HG02870 (cell line): ENCODE results near the gene LCTL.

Experiments
- ATAC-seq: cut with Tn5 transposase; IDR thresholded peaks from one replicate; pipeline ENCODE4 v1.9.1; 2021; ENCODE audit warnings: mild to moderate bottlenecking, moderate library complexity; ENCODE audit not compliant: unreplicated experiment

LCTL gene, protein sequence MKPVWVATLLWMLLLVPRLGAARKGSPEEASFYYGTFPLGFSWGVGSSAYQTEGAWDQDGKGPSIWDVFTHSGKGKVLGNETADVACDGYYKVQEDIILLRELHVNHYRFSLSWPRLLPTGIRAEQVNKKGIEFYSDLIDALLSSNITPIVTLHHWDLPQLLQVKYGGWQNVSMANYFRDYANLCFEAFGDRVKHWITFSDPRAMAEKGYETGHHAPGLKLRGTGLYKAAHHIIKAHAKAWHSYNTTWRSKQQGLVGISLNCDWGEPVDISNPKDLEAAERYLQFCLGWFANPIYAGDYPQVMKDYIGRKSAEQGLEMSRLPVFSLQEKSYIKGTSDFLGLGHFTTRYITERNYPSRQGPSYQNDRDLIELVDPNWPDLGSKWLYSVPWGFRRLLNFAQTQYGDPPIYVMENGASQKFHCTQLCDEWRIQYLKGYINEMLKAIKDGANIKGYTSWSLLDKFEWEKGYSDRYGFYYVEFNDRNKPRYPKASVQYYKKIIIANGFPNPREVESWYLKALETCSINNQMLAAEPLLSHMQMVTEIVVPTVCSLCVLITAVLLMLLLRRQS

DNA sequence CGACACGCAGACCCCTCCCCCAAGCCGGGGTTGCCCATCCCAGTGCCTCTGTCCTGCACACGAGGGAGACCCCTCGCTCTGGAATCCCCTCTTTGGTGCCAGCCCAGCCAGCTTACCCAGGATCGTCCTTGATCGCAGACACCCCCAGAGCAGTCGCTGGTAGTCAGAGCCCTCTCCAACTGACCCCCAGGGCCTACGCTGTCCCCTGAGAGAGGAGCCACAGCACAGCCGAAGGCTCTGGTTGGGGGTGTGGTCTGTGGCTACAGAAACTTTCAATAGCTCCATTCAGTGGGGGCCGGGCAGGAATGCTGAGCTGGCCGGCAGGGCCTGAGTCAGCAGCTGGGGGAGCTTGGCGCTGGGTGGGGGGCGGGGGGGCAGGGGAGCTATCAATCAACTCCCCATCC is at the start of gene LCTL:
Gene LCTL (minus strand): TSS at position 258 of the 404 bp plus-strand sequence. CDS start 633 bp downstream, outside the sequence.
- no peak for ATAC-seq

DNA sequence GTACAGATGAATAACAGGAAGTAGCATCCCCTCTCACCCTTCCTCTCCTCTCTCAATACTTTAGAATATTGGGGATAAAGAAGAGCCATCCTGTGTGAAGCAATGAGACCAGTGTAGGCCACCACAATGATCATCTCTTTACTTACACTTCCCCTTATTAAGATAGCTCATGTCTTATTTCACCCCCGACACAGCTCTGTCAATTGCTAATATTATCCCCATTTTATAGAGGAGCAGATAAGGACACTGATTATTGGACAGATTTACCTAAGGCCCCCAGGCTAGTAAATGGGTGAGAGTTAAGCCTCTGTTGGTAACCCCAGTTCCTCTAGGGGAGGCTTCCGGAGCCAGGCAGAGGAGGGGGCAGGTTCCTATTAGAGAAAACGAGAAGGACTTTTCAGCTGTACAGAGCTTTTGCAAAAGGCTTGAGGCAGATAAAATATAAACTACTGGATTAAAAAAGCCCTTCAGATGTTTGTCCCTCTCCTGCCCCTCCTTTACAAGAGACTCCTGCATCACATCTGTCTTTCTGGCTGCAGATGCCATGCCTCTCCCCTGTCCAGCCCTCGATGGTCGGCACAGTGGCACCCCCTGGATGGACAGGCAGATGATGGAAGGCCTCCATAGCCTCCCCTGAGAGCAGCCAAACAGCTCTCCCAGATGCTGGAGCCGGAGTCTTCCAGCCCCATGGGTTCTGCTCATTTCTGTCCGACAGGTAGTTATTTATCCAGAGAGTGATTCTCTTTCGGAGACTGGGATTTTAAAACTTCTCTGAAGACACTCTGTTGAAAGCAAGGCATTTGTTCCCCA is 49.4 kb upstream of the LCTL start:
- no peak for ATAC-seq

DNA sequence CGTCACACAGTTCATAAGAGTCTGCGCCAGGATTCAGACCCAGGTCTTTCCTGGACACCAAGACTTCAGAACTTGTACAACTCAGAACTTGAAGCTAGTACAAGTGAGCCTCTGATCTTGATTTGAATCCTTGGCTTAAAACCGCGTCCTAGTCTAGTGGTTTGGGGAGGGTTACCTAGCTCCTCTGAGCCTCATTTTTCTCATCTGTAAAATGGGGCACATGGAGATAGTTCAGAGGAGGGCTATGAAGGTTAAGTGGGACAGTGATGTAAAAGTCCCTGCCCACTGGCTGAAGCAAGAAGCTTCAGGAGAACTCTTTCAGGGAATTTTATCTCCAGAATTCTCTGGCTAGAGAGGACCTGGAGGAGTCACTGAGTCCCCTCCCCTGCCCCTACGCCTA is 48.7 kb upstream of the LCTL start:
- no peak for ATAC-seq

DNA sequence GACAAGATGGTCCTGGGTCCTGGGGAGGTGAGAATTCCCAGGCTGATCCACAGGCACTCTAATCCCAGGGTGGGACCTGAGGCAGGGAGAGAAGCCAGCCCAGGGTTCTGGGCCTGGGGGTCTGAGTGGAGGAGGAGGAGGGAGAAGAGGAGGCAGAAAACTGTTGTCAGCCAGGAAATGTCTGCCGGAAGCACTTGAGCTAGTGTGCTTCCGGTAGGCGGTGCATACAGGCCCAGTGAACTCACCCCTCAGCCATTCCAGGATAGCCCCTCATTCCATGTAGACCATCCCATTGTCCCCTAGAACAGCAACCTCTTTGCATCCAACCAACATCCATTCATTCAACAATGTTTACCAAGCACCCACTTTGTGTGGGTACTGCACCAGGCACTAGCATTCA is 47.9 kb upstream of the LCTL start:
- no peak for ATAC-seq

DNA sequence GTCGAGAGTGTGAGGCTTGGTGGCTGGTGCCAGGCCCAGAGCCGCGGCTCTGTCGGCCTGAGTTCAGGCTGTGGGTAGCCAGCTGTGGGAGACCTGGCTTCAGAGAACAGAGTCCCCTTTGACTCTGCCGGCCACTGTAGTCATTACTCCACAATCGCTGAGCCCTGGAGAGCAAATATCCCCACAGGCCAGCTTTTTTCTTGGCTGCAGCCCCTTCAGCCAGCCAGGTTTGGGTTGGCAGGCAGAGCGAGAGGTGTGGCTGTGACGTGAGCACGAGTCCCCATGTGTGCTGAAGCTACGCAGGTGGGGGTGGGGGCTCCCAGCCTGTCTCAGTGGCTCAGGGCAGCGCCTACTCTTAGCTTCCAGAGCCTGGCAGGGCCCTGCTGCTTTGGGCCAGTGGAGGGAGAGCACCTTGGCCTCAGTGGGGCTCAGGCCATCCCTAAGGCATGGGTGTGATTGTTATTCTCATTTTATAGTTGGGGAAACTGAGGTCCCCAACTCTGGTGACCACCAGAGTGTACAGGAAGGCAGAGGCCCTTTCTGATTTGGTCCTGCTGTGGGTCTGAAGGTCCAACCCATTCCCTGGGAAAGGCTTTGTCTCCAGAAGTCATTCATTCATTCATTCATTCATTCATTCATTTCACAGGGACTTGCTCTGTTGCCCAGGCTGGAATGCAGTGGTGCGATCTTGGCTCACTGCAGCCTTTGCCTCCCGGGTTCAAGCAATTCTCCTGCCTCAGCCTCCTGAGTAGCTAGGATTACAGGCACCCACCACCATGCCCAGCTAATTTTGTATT is 45.7 kb upstream of the LCTL start:
- ATAC-seq: no peak

DNA sequence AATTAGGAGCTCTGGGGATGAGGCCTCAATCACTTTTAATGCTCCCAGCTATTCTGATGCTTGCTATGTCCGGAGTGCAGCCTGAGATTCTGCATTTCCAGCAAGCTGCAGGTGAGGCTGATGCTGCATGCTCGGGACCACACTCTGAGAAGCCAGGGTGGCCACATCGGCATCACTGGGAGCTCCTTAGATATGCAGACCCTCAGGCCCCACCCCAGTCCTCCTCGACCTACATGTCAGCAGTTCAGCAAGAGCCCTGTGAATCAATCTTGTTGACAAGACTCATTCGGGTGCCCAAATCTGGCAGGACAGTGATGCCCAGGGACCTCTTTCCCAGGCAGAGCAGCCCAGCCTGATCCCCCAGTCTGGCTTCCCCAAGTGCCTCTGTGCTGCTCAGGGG is 44.1 kb upstream of the LCTL start:
- ATAC-seq: no peak

DNA sequence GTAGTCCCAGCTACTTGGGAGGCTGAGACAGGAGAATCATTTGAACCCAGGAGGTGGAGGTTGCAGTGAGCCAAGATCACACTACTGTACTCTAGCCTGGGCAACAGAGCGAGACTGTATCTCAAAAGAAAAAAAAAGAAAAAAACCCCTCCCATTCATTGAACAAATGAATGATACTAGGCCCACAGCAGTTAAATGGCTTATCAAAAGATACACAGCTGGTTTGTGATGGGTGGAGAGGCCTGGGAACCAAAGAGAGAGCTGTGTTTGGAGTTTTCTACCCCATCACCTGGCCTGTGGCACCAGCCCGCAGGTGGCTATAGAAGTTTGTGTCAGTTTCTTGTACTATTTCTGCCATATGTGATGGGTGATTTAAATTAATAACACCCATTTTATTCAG is 43.1 kb upstream of the LCTL start:
- ATAC-seq: no peak

DNA sequence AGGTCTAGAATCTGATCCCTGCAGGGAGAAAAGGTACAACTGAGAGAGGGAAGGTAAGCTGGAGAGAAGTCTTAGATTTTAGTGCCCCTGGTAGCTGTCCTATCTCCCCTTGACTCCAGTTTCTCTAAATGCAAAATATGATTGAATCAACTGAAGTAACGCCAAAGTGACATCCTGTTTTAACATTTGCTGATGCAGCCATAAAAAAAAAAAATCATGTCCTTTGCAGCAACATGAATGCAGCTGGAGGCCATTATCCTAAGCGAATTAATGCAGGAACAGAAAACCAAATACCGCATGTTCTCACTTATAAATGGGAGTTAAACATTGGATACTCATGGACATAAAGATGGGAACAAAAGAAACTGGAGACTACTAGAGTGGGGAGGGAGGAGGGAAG is 42.4 kb upstream of the LCTL start:
- no peak for ATAC-seq

DNA sequence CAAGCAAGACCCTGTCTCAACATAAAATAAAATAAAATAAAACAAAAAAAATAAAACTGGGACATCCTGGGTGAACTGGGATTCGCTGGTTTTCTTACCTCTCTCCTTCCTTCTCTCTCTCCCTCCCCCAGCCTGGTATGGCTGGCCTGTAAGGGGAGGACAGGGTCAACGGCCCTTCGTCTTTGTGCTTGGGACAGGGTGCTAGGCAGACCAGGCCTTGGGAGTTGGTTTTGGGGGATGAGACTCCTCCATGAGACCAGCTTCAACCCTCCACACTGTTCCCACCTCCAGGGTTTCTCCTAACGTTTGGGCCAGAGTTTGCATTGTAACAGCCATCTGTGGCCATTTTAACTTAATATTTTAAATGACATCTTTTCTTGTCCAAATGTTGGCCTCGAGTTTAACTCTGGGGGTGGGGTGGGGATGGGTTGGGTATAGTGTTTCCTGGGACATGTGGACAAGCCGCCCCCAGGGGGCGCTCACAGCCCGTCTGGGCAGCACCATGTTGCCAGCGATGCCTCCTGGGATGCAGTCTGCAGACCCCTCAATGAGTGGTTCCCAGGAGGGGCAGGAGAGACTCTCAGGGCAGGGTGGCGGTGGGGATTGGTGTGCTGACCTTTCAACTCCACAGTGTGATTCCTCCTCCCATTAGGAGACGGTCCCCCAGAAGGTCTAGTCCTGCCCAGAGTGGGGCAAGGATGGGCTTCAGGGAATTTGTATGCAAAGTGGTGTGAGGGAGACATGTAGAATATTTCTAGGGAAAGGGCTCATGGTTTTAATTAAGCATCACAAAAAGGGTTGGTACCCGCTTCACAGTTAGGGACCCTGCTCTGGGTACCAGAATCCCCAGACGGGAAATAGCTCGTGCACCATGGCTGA is 37.7 kb upstream of the LCTL start:
- ATAC-seq: no peak

DNA sequence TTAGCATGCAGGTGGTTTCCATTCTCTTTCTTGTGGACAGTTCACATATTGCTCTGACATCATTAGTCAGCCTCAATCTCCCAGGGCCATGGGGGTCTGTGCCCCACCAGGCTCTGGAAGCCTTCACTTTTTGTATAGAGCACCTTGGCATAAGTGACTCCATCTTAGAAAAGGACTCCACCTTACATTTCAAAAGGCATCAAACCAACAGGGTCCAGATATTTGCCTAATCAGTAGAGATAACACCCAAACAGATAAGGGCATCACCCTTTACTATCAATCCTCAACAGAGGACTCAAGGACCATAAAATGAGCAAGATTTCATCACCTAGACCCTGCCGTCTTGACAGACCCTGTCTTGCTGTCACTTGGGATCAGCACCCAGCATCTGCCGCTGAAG is 35.7 kb upstream of the LCTL start:
- no peak for ATAC-seq

DNA sequence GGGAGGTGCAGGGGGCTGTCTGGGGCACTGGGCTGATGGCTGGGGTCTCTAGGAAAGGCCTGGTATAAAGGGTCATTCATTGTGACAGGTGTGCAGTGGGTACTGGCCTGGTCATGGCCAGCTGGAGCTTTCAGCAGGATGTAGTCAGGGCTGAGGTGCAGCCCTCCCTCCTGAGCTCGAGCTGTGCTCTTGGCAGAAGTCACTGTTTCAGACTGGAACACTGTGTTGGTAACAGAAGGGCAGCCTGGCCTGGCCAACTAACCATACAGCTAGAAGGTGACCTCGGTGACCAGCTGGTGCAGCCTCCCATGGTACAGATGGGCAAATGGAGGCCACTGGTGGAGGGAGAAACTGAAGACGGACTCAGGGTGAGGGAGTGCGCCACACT is 34.4 kb upstream of the LCTL start:
- ATAC-seq: no peak

DNA sequence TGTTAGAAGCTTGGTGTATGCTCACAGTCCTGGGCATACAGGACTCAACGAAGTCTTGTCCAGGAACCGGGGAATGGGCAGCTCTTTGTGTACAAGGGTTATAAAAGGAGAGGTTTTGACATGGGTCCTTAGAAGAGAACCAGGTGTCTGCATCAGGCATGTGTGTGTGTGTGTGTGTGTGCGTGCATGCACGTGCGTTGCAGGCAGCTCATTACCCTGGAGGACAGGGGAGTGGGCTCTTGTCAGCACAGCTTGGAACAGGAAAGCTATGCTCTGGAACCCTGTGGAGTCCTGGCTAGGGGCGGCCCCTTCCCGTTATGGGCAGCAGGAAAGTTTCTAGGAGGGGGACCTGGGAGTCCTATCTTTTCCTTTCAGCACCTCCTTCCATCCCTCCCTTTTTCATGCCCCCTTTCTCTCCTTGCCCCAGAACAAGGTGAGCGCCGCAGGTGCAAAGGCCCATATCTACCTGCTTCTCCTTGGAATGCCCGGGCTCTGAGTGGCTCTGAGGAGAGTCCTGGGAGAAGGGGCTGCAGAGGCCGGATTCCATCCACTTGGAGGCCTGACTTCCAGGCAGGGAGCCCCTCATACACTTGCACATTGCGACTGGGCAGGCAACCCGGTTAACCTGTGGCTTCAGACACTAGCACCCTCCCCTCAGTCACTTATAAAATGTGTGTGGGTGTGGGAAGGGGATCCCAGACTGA is 33.9 kb upstream of the LCTL start:
- no peak for ATAC-seq

DNA sequence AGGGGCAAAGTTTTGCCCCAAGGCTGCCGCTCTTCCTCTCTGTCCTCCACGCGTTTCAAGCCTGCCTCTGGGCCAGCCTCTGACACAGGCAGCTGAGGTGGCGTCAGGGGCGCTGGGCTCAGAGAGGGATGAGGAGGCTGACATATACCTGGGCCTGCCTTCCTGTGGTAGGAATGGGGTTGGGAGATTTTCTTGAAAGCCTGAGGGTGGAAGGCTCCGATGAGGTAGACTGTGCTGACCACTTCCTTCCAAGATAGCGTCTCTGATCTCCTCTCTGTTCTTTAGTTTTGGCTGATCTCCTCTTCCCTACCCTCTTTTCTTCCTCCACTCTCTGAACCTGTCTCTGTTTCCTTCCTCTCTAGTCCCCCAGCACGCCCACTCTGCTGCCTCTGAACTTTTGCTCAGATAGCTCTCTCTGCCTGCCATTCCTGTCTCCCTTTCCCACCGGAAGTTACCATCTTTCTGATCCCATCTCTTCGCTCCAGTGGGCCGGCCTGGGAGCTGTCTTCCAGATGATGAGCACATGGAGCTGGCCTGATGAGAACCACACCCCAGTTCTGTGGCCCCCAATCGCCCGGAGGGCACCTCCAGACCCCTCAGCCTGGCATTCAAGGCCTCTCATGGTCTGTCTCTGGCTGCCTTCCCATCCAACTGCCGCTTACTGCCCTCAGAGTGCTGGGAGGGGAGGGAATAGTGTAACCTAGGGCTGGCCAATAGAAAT is 32.5 kb upstream of the LCTL start:
- no peak for ATAC-seq

DNA sequence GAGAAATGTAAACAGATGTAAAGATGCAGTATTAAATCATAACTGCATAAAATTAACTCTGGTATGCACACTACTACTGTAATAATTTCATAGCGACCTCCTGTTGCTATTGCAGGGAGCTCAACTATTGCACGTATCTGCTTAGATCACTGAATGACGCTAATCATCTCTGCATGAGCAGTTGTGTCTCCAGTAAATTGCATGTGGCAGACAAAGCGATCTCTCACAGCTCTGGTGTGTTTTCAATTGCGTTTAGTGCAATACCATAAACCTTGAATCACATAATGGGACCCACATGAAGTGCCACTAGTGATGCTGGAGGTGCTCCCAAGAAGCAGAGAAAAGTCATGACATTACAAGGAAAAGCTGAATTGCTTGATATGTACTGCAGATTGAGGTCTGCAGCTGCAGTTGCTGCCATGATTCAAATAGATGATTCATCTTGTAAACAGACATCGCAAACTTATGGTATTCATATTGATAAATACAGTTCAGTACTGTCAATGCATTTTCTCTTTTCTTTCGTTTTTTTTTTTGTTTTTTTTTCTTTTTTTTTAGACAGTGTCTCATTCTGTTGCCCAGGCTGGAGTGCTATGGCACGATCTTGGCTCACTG is 30.2 kb upstream of the LCTL start:
- no peak for ATAC-seq

DNA sequence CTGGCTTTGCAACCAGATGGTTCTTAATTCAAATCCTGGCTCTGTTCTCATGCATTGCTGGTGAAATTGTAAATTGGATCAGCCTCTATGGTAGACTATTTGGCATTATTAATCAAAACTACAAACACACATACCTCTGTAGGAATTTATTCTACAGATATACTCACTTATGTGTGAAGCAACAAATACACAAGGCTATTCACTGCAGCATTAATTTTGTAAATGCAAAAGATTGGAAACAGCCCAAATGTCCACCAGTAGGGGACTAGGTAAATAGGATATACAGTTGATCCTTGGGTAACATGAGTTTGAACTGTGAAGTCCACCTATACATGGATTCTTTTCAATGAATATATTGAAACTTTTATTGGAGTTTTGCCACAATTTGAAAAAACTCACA is 29.5 kb upstream of the LCTL start:
- ATAC-seq: no peak

DNA sequence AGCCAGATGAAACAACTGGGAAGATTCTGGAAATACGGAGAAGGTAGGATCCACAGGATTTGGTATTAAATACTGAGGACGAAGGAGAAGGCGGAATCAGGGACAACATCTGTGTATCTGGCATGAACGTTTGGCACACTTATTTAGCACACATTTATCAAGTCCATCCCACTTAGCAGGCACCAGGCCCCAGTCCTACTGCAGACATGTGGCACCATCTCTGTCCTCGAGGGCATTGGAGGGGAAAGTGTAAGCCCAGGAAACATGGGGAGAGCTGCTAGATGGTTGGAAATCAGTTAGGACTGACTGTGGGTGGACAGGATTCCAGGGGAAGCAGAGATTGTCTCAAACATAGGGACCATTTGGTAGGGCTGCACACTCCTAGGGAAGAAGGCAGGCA is 29.0 kb upstream of the LCTL start:
- ATAC-seq: no peak

DNA sequence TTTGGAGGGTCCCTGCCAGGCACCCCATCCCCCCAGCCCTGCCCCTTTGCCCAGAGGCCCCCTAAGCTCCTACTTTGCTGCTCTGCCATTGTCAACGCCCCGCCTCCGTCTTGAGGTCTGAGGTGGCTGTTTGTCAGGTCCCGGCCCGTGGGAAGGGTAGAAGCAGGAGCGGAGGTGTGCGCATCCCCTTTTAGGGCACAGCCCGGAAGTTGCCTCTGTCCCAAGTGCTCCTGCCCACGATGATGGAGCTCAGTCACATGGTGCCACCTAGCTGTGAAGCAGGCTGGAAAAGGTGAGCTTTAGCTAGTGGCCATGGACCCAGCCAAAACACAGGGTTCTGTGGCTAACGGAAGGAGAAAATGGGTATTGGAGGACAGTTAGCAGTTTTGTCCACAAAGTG is 28.5 kb upstream of the LCTL start:
- ATAC-seq: no peak

DNA sequence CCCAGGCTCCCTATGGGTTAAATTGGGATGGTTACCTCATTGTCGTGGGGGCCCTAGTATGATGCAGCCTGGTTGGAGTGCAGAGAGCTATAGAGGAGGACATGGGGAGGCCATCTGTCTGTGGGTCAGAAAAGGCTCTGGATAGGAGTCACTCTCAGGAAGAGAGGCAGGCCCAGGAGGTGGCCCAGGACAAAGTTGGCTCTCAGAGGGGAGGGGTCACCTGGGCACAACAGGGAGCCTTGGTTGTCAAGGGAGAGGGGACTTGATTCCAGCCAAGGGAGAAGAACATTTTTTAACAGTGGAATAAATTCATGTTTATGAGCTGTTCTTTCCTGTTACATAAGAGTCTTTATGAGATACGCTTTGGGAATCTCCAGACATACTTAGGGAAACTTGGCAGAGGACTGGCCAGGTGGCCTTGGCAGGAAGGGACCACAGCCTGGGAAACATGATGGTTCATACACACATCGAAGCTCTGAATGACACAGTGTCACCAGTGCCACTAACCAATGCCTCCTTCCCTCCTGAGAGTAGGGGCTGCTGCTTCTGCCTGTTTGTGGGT is 27.5 kb upstream of the LCTL start:
- ATAC-seq: no peak
